Measurements from ENCODE around the gene CLEC4G. TPM values are rescaled to one million over a fixed set of nuclear protein-coding genes. Genes with fewer than 3 reads are reported as not detected.

CLEC4G gene, protein sequence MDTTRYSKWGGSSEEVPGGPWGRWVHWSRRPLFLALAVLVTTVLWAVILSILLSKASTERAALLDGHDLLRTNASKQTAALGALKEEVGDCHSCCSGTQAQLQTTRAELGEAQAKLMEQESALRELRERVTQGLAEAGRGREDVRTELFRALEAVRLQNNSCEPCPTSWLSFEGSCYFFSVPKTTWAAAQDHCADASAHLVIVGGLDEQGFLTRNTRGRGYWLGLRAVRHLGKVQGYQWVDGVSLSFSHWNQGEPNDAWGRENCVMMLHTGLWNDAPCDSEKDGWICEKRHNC
- not detected for total RNA-seq
- 0.32 TPM for total RNA-seq (2013)

- no peak within 1 kb of the TSS for H3K4me3 Mint-ChIP-seq
- intact Hi-C loops (cut with micrococcal nuclease): no loop called here
- H3K4me3 ChIP-seq (ENCODE audit: low read length): no peak within 1 kb of the TSS
- no peak within 1 kb of the TSS for H3K27ac Mint-ChIP-seq
- no peak within 1 kb of the TSS for H3K27ac ChIP-seq (ENCODE audit: low read length)
- no peaks in the 10 kb centered on the region for H3K4me1 Mint-ChIP-seq
- H3K4me1 ChIP-seq (ENCODE audit: control insufficient read depth, insufficient read depth, low read length): peaks cover 17% of the 10 kb centered on the region
- no peaks in the 10 kb centered on the region for H3K36me3 Mint-ChIP-seq
- TF ChIP-seq, protein P1, sequence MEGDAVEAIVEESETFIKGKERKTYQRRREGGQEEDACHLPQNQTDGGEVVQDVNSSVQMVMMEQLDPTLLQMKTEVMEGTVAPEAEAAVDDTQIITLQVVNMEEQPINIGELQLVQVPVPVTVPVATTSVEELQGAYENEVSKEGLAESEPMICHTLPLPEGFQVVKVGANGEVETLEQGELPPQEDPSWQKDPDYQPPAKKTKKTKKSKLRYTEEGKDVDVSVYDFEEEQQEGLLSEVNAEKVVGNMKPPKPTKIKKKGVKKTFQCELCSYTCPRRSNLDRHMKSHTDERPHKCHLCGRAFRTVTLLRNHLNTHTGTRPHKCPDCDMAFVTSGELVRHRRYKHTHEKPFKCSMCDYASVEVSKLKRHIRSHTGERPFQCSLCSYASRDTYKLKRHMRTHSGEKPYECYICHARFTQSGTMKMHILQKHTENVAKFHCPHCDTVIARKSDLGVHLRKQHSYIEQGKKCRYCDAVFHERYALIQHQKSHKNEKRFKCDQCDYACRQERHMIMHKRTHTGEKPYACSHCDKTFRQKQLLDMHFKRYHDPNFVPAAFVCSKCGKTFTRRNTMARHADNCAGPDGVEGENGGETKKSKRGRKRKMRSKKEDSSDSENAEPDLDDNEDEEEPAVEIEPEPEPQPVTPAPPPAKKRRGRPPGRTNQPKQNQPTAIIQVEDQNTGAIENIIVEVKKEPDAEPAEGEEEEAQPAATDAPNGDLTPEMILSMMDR (IDR thresholded peaks at IDR 0.05): no peak
- H3K27me3 ChIP-seq (ENCODE audit: control insufficient read depth, insufficient read depth, low read length): peaks cover 10% of the 10 kb centered on the region
- ATAC-seq (no peak), DNase-seq (no peak)
- no peaks in the 10 kb centered on the region for H3K9me3 ChIP-seq (ENCODE audit: control insufficient read depth, insufficient read depth, low read length)
- 86% methylated on average over 9 of the region's 9 CpGs for WGBS (ENCODE audit: insufficient coverage)
- H3K27me3 Mint-ChIP-seq (ENCODE audit: low read depth in 2 of 2): peaks cover 46% of the 10 kb centered on the region in 2 donors
- no peaks in the 10 kb centered on the region for H3K9me3 Mint-ChIP-seq
- H3K36me3 ChIP-seq (ENCODE audit: control insufficient read depth, insufficient read depth, low read length): no peaks in the 10 kb centered on the region
Measured at GRCh38 chr19:7732045-7732444, at the start of gene CLEC4G. TSS of gene CLEC4G (minus strand) at chr19:7732110. CDS start at chr19:7732102, 8 bp downstream.

DNA sequence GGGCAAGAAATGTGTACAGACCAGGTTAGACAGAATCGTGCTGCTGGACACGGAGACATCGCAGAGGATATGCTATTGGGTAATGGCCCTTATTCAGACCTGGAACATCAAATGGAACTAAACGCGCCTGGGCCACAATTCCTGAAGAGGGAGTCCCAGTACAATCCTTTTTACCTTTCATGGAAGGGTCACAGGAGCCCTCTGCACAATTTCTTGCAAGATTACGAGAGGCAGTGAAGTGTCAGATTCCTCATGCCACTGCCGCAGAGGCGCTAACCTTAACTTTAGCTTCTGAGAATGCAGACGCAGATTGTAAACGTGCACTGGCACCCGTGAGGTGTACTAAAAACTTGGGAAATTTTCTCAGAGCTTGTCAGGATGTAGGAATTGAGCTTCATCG is 49.2 kb upstream of the CLEC4G start:
- Mint-ChIP-seq H3K4me1 (no peaks in the 10 kb centered on the region), H3K27me3 (ENCODE audit: low read depth in 2 of 2) (peaks cover 27 to 29% of the 10 kb centered on the region in 2 donors), H3K36me3 (no peaks in the 10 kb centered on the region), H3K9me3 (peaks cover 0 to 4% of the 10 kb centered on the region in 2 donors), H3K4me3 (no peak overlapping the region), H3K27ac (no peak overlapping the region)
- H3K27me3 ChIP-seq (ENCODE audit: control insufficient read depth, insufficient read depth, low read length): peaks cover 2% of the 10 kb centered on the region
- H3K27ac ChIP-seq (ENCODE audit: low read length): no peak overlapping the region
- 83% methylated on average over 12 of the region's 12 CpGs for WGBS (ENCODE audit: insufficient coverage)
- H3K36me3 ChIP-seq (ENCODE audit: control insufficient read depth, insufficient read depth, low read length): no peaks in the 10 kb centered on the region
- H3K4me1 ChIP-seq (ENCODE audit: control insufficient read depth, insufficient read depth, low read length): no peaks in the 10 kb centered on the region
- TF ChIP-seq, protein P1 (IDR thresholded peaks at IDR 0.05): no peak
- no peak for DNase-seq
- intact Hi-C loops (cut with micrococcal nuclease): no loop called here
- no peak for ATAC-seq
- H3K9me3 ChIP-seq (ENCODE audit: control insufficient read depth, insufficient read depth, low read length): no peaks in the 10 kb centered on the region
- H3K4me3 ChIP-seq (ENCODE audit: low read length): no peak overlapping the region

- ATAC-seq (no peak), DNase-seq (no peak)
- TF ChIP-seq, protein P1 (IDR thresholded peaks at IDR 0.05): no peak
- Mint-ChIP-seq H3K27ac (no peak overlapping the region), H3K9me3 (peaks cover 0 to under 1% of the 10 kb centered on the region in 2 donors), H3K27me3 (ENCODE audit: low read depth in 2 of 2) (peaks cover 18 to 22% of the 10 kb centered on the region in 2 donors), H3K4me3 (no peak overlapping the region), H3K36me3 (no peaks in the 10 kb centered on the region), H3K4me1 (no peaks in the 10 kb centered on the region)
- intact Hi-C loops (cut with micrococcal nuclease): no loop called here
- 89% methylated on average over 26 of the region's 26 CpGs for WGBS (ENCODE audit: insufficient coverage)
- Histone ChIP-seq H3K27me3 (ENCODE audit: control insufficient read depth, insufficient read depth, low read length) (peaks cover 2% of the 10 kb centered on the region), H3K4me1 (ENCODE audit: control insufficient read depth, insufficient read depth, low read length) (no peaks in the 10 kb centered on the region), H3K4me3 (ENCODE audit: low read length) (no peak overlapping the region), H3K27ac (ENCODE audit: low read length) (no peak overlapping the region), H3K9me3 (ENCODE audit: control insufficient read depth, insufficient read depth, low read length) (no peaks in the 10 kb centered on the region), H3K36me3 (ENCODE audit: control insufficient read depth, insufficient read depth, low read length) (no peaks in the 10 kb centered on the region)
Measured at GRCh38 chr19:7779631-7780486, 47.9 kb upstream of the CLEC4G start.

Data from natural killer cell (primary cell).